HG03469 (cell line): Measurements from ENCODE around the gene ARHGEF11.

Experiments used
- ATAC-seq: cut with Tn5 transposase; IDR thresholded peaks from one replicate; pipeline ENCODE4 v1.9.1; 2021; ENCODE audit warnings: mild to moderate bottlenecking, moderate library complexity, moderate number of reproducible peaks; ENCODE audit not compliant: unreplicated experiment

Gene ARHGEF11

GRCh38 chr1:157001304-157001703 lies 44.2 kb downstream of the ARHGEF11 start:
- ATAC-seq: no peak

DNA sequence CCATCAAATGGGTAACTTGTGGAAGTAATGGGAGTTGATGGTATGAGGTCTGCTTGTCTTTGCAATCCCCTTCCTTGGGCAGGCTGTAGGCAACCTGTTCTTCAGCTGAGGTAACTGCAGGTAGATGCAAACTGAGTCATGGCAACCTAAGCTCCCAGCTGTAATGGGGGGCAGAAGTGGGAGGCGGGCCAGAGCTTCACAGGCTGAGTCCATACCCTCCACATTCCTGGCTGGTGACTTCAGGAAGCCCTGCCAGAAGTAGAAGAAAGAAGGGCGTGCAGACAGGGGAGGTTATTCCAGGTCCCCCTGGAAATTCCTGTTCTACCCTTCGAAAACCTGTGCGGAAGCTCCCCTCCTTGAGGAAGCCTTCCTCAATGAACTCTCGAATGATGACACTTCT lies 44.9 kb downstream of the ARHGEF11 start:
- ATAC-seq: no peak

DNA sequence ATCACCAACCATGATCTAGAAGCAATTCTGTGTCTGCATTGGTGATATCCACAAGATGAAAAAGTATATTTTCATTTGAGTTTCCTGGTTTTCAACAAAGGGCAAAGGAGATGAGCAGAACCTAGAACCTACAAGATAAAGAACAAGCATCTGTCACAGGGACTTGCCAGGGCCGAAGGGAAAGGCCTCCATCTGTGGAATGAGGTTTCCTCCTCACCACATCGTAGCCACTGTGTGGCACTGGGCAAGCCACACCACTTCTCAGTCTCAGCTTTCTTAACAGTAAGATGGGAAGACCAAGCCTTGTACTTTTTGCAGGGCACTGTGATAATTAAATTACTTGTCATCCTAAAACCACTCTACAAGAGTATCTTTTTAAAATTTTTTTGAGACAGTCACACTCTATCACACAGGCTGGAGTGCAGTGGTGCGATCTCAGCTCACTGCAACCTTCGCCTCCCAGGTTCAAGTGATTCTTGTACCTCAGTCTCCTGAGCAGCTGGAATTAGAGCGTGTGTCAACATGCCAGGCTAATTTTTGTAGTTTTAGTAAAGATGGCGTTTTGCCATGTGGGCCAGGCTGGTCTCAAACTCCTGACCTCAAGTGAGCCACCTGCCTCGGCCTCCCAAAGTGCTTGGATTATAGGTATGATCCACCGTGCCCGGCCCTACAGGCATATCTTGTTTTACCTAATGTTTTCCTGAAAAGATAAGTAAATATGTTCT lies 45.8 kb downstream of the ARHGEF11 start:
- ATAC-seq: no peak

GRCh38 chr1:156998840-156999500 lies 46.6 kb downstream of the ARHGEF11 start:
- ATAC-seq: no peak

DNA sequence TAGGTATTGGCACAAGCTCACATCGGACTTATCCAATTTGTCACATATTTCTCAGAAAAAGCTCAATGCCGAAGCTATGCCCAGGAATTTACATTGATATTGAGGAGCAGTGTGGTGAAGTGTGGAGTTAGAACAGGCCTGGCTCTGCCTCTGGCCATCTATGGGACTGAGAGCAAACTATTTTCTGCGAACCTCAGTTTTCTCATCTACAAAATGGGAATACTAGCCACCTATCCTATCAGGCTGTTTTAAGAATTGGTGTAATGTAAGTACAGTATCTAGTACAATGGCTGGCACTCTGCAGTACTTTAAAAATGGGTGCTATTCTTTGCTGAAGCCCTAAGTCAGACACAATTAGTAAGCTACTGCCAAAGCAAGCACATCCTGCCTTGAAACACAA lies 47.2 kb downstream of the ARHGEF11 start:
- no peak for ATAC-seq

- no peak for ATAC-seq
These were observed 50.1 kb downstream of the ARHGEF11 start for GRCh38 chr1:156995412-156995811.

- no peak for ATAC-seq
These were observed 51.3 kb downstream of the ARHGEF11 start for GRCh38 chr1:156994277-156994676.

- ATAC-seq: no peak
These were observed 52.0 kb downstream of the ARHGEF11 start for GRCh38 chr1:156993426-156994147.

DNA sequence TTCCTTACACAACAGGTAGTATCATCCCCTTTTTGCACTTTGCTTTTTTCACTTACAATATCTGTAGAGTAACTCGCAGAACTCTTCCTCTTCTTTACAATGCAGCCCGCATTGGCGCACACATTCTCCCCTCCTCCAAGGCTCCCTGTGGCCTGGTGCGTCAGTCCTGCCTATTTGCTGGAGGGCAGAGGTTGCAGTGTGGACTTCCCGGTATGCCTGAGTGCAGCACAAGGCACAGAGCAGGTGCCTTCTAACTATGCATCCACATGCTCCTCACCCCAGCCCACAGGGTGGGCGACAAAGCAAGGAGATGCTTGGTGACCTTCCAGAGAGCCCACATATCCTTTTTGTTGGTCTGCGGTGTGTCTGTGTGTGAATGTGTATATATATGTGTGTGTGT lies 53.3 kb downstream of the ARHGEF11 start:
- no peak for ATAC-seq

DNA sequence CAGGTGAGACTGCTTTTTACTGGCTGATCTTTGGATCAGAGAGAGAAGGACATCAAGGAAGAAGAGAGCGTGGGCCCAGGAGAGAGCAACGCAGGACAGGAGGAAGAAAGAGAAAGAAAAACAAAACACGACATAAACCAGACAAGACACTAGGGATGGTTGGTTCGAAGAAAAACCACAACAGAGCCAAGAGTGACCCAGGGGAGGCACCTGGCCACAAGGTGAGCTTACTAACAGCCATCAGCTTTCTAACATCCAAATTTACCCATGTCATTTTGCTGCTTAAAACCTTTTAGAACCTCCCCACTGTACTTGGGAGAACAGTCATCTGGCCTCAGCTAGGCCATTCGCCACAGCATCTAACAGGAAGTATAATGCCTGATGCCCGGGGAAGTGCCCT lies 57.8 kb downstream of the ARHGEF11 start:
- ATAC-seq: no peak

- ATAC-seq: no peak
These were observed 65.0 kb downstream of the ARHGEF11 start for GRCh38 chr1:156980551-156980950.

DNA sequence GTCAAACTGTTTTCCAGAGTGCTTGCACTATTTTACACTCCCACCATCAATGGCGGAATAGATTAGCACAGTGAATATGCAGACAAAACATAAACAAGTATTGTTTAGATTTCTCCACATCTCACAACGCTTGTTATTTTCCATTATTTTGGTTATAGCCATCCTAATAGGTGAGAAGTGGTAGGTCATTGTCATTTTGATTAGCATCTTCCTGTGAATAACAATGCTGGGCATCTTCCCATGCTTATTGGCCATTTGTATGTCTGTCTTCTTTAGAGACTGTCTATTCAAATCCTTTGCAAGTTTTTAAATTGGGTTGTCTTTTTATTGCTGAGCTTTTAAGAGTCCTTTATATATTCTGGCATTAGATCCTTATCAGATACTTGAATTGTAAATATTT lies 70.5 kb downstream of the ARHGEF11 start:
- ATAC-seq: no peak

GRCh38 chr1:156973417-156973816 lies 72.1 kb downstream of the ARHGEF11 start:
- no peak for ATAC-seq

- ATAC-seq: no peak
These were observed 75.5 kb downstream of the ARHGEF11 start for GRCh38 chr1:156970017-156970416.

DNA sequence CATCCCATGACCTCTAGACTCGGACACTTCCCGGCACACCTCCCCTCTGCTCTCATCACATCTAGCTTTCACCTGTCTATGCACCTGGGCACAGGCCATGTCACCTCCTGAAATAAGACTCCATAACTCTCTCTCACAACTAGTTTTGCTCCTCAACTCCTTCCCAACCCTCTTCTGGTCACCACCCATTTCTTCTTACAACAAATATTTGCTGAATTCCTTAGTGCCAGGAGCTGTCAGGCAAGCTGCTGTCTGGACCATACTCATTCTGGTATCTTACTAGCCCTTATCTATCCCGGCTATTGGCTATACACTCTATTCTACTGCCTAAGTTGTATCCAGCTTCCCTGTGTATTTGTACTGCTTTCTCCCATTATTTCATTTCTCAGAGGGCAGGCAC lies 76.0 kb downstream of the ARHGEF11 start:
- ATAC-seq: no peak

GRCh38 chr1:156964441-156964840 lies 81.1 kb downstream of the ARHGEF11 start:
- no peak for ATAC-seq

DNA sequence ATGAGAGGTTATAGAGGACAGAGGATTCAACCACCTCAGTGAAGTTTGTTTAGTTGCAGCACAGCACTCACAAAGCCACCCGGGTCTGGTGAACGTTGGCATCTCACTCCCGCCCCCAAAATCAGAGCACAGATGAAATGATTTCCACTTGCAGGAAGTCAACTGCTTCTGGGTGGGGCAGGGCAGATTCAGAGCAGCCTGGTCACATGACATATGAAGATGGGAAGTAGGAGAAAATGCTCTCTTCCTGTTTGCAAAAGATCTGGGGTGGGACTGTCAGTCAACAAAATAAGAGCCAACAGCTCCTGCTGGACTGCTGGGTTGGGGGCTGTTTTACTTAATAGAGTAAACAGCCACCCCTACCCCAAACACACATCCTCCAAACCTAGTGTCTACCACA lies 81.9 kb downstream of the ARHGEF11 start:
- no peak for ATAC-seq

GRCh38 chr1:156961709-156962108 lies 83.8 kb downstream of the ARHGEF11 start:
- ATAC-seq: no peak

GRCh38 chr1:156959925-156960324 lies 85.6 kb downstream of the ARHGEF11 start:
- no peak for ATAC-seq

DNA sequence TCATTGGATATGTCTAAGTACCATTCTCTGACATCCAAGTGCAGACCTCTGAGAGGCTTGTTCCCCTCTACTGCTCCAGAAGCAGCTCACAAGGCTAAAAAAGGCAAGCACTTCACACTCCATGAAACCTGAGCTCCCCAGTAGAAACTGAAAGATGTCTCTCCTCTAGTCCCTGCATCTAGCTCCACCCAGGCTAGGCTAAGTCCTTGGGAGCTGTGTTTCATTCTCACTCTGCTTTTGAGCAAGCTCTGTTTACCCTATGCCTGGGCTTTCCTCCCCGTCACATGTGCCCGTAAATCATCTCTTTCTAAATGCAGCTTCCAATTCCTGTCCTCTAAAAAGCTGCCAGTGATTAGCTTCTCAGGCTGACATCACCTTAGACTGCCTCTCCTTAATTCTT lies 86.1 kb downstream of the ARHGEF11 start:
- no peak for ATAC-seq

- no peak for ATAC-seq
These were observed 87.3 kb downstream of the ARHGEF11 start for GRCh38 chr1:156958247-156958714.

GRCh38 chr1:156957634-156958033 lies 87.9 kb downstream of the ARHGEF11 start:
- no peak for ATAC-seq
